Activated CD4-positive, alpha-beta T cell treated with anti-CD3 and anti-CD28 coated beads, Interleukin-2, amount 10 ng/mL, durations not matched to agents 7 days and 5 days (primary cell): ENCODE measurements around the gene NCOR2. TPM values are rescaled to one million over a fixed set of nuclear protein-coding genes. Genes with fewer than 3 reads are reported as not detected.

Experiments
- CTCF ChIA-PET: fragments of 350-600 bp; sonication (Branson Sonifier 250); formaldehyde crosslinking; loops from one replicate; lab custom pipeline; 2021; ENCODE audit warnings: antibody characterized with exemption; lab: Charles Lee
- POLR2A ChIA-PET: fragments of 350-600 bp; sonication (Branson Sonifier 250); formaldehyde crosslinking; loops from one replicate; lab custom pipeline; 2021; ENCODE audit warnings: antibody characterized with exemption; lab: Charles Lee
- DNase-seq: peaks from one replicate; pipeline ENCODE4 v3.0.0-alpha.2; 2020
- H3K27ac Mint-ChIP-seq: one replicate; pipeline ENCODE4 v1.8.0; 2021; ENCODE audit warnings: mild to moderate bottlenecking, moderate library complexity, mixed read lengths
- H3K27me3 Mint-ChIP-seq: one replicate; pipeline ENCODE4 v1.8.0; 2021; ENCODE audit warnings: mixed read lengths
- H3K36me3 Mint-ChIP-seq: one replicate; pipeline ENCODE4 v1.8.0; 2021; ENCODE audit warnings: low read depth, mixed read lengths
- H3K4me1 Mint-ChIP-seq: one replicate; pipeline ENCODE4 v1.8.0; 2021; ENCODE audit warnings: mixed read lengths
- H3K4me3 Mint-ChIP-seq: one replicate; pipeline ENCODE4 v1.8.0; 2021; ENCODE audit warnings: mild to moderate bottlenecking, moderate library complexity, mixed read lengths
- H3K9me3 Mint-ChIP-seq: one replicate; pipeline ENCODE4 v1.8.0; 2021; ENCODE audit warnings: mixed read lengths
- total RNA-seq, 2 experiments: library from RNA; stranded (reverse); gene quantifications; one replicate each; pipeline ENCODE4 v1.2.3, GENCODE V29; 2021

NCOR2 gene
- 100 to 1,000 TPM in 1 of 2 experiments, 10 to 100 TPM in 1; 96.4 to 102 TPM for total RNA-seq

- Mint-ChIP-seq H3K9me3 (no peaks in the 10 kb centered on the region), H3K36me3 (no peaks in the 10 kb centered on the region), H3K27ac (peak within 1 kb of the TSS; percentile 91), H3K27me3 (no peaks in the 10 kb centered on the region), H3K4me1 (peaks cover 22% of the 10 kb centered on the region), H3K4me3 (peak within 1 kb of the TSS; percentile 92)
- ChIA-PET CTCF (no interaction called here), POLR2A (no interaction called here)
- peak; percentile 44 for DNase-seq
These were observed at the start of gene NCOR2 for GRCh38 chr12:124566997-124567672. NCOR2 (minus strand) TSS chr12:124567612; CDS start chr12:124495251, 72,361 bp downstream.

GRCh38 chr12:124616394-124617221 is 49.2 kb upstream of the NCOR2 start:
- no peaks in the 10 kb centered on the region for H3K36me3 Mint-ChIP-seq
- POLR2A ChIA-PET: no interaction called here
- no peak for DNase-seq
- peaks cover 2% of the 10 kb centered on the region for H3K27me3 Mint-ChIP-seq
- peaks cover 6% of the 10 kb centered on the region for H3K9me3 Mint-ChIP-seq
- CTCF ChIA-PET: interaction anchor here (0.5 to 1.7 kb wide), 3 partner anchors 10 to 153 kb away, joined by 3 to 5 read pairs (median 3); no protein-coding TSS in a partner anchor
- no peak overlapping the region for H3K4me3 Mint-ChIP-seq
- no peak overlapping the region for H3K27ac Mint-ChIP-seq
- no peaks in the 10 kb centered on the region for H3K4me1 Mint-ChIP-seq

- POLR2A ChIA-PET: no interaction called here
- no peak overlapping the region for H3K4me3 Mint-ChIP-seq
- peaks cover 2% of the 10 kb centered on the region for H3K27me3 Mint-ChIP-seq
- no peaks in the 10 kb centered on the region for H3K36me3 Mint-ChIP-seq
- peaks cover 5% of the 10 kb centered on the region for H3K4me1 Mint-ChIP-seq
- H3K9me3 Mint-ChIP-seq: peaks cover 6% of the 10 kb centered on the region
- CTCF ChIA-PET: no interaction called here
- no peak for DNase-seq
- H3K27ac Mint-ChIP-seq: peak overlapping the region; percentile 31
These were observed 47.3 kb upstream of the NCOR2 start for GRCh38 chr12:124614512-124615292.

GRCh38 chr12:124613151-124613585 is 45.8 kb upstream of the NCOR2 start:
- POLR2A ChIA-PET: no interaction called here
- no peaks in the 10 kb centered on the region for H3K36me3 Mint-ChIP-seq
- H3K4me1 Mint-ChIP-seq: peaks cover 20% of the 10 kb centered on the region
- H3K27me3 Mint-ChIP-seq: peaks cover 12% of the 10 kb centered on the region
- H3K4me3 Mint-ChIP-seq: no peak overlapping the region
- DNase-seq: no peak
- peaks cover 6% of the 10 kb centered on the region for H3K9me3 Mint-ChIP-seq
- H3K27ac Mint-ChIP-seq: peak overlapping the region; percentile 17
- CTCF ChIA-PET: no interaction called here

GRCh38 chr12:124612410-124612680 is 44.9 kb upstream of the NCOR2 start:
- no peaks in the 10 kb centered on the region for H3K36me3 Mint-ChIP-seq
- CTCF ChIA-PET: interaction anchor here (0.7 kb wide), 1 partner anchor 144 kb away, joined by 3 read pairs; no protein-coding TSS in a partner anchor
- DNase-seq: no peak
- peaks cover 25% of the 10 kb centered on the region for H3K4me1 Mint-ChIP-seq
- H3K27ac Mint-ChIP-seq: no peak overlapping the region
- POLR2A ChIA-PET: no interaction called here
- peaks cover 6% of the 10 kb centered on the region for H3K9me3 Mint-ChIP-seq
- no peak overlapping the region for H3K4me3 Mint-ChIP-seq
- peaks cover 15% of the 10 kb centered on the region for H3K27me3 Mint-ChIP-seq

- peaks cover 19% of the 10 kb centered on the region for H3K27me3 Mint-ChIP-seq
- POLR2A ChIA-PET: no interaction called here
- H3K27ac Mint-ChIP-seq: no peak overlapping the region
- H3K36me3 Mint-ChIP-seq: no peaks in the 10 kb centered on the region
- DNase-seq: no peak
- H3K4me1 Mint-ChIP-seq: peaks cover 25% of the 10 kb centered on the region
- CTCF ChIA-PET: no interaction called here
- peaks cover 6% of the 10 kb centered on the region for H3K9me3 Mint-ChIP-seq
- H3K4me3 Mint-ChIP-seq: no peak overlapping the region
These were observed 44.4 kb upstream of the NCOR2 start for GRCh38 chr12:124611559-124612409.

GRCh38 chr12:124610629-124611558 is 43.5 kb upstream of the NCOR2 start:
- POLR2A ChIA-PET: no interaction called here
- Mint-ChIP-seq H3K27me3 (peaks cover 20% of the 10 kb centered on the region), H3K36me3 (no peaks in the 10 kb centered on the region), H3K4me3 (no peak overlapping the region), H3K4me1 (peaks cover 25% of the 10 kb centered on the region), H3K9me3 (peaks cover 6% of the 10 kb centered on the region), H3K27ac (no peak overlapping the region)
- no peak for DNase-seq
- CTCF ChIA-PET: interaction anchor here (0.5 kb wide), 1 partner anchor 101 kb away, joined by 3 read pairs; no protein-coding TSS in a partner anchor

- no peaks in the 10 kb centered on the region for H3K36me3 Mint-ChIP-seq
- peaks cover 25% of the 10 kb centered on the region for H3K4me1 Mint-ChIP-seq
- H3K27ac Mint-ChIP-seq: no peak overlapping the region
- ChIA-PET POLR2A (no interaction called here), CTCF (no interaction called here)
- H3K27me3 Mint-ChIP-seq: peaks cover 22% of the 10 kb centered on the region
- peaks cover 6% of the 10 kb centered on the region for H3K9me3 Mint-ChIP-seq
- no peak overlapping the region for H3K4me3 Mint-ChIP-seq
- DNase-seq: no peak
These were observed 42.7 kb upstream of the NCOR2 start for GRCh38 chr12:124610021-124610612.

GRCh38 chr12:124609041-124609989 is 41.9 kb upstream of the NCOR2 start:
- POLR2A ChIA-PET: no interaction called here
- peaks cover 22% of the 10 kb centered on the region for H3K27me3 Mint-ChIP-seq
- CTCF ChIA-PET: no interaction called here
- H3K36me3 Mint-ChIP-seq: no peaks in the 10 kb centered on the region
- DNase-seq: peak; percentile 80
- peak overlapping the region; percentile 31 for H3K27ac Mint-ChIP-seq
- H3K4me3 Mint-ChIP-seq: peak overlapping the region; percentile 42
- H3K4me1 Mint-ChIP-seq: peaks cover 25% of the 10 kb centered on the region
- H3K9me3 Mint-ChIP-seq: peaks cover 1% of the 10 kb centered on the region

- Mint-ChIP-seq H3K4me3 (peak overlapping the region; percentile 42), H3K27ac (no peak overlapping the region), H3K9me3 (no peaks in the 10 kb centered on the region), H3K27me3 (peaks cover 22% of the 10 kb centered on the region), H3K4me1 (peaks cover 25% of the 10 kb centered on the region), H3K36me3 (no peaks in the 10 kb centered on the region)
- ChIA-PET POLR2A (no interaction called here), CTCF (no interaction called here)
- no peak for DNase-seq
These were observed 41.0 kb upstream of the NCOR2 start for GRCh38 chr12:124608450-124608870.
